GM11168 (cell line): ENCODE measurements around the gene LOXL4.

Experiments
- in situ Hi-C: fragments of 300-500 bp; cut with MboI; formaldehyde crosslinking; loops from one replicate; pipeline ENCODE4 v1.12.0; 2022; ENCODE audit warnings: low sequenced_read_pairs; ENCODE audit not compliant: unreplicated experiment

Gene LOXL4

DNA sequence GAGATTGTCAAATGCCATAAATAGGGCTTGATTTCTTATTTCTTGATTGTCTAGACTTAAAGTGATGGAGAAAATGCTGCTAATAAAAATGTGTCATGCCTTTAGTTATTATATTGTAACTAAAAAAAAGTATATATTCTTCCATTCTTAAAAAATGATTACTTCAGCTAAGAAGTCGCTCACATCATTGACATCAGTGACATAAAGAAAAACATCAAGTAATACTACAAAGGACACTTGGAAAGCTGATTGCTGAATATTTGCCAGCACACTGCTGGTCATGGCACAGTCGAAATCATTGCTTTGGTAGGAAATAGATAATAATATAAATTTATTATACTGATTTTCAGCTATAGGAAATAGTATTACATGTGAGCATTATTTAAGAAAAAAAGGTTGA lies 62.6 kb downstream of the LOXL4 start:
- in situ Hi-C loops: no loop called here

DNA sequence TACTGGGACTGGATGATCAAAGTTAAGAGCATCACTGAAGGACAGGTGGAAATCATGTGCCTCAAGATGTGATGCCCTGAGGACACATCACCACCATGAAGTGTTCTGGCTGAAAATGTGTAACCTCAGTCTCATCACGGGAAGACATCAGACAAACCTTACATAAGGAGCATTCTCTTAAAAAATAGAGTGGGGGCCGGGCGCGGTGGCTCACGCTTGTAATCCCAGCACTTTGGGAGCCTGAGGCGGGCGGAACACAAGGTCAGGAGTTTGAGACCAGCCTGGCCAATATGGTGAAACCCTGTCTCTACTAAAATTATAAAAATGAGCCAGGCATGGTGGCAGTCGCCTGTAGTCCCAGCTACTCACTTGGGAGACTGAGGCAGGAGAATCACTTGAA lies 65.6 kb downstream of the LOXL4 start:
- in situ Hi-C loops: no loop called here

DNA sequence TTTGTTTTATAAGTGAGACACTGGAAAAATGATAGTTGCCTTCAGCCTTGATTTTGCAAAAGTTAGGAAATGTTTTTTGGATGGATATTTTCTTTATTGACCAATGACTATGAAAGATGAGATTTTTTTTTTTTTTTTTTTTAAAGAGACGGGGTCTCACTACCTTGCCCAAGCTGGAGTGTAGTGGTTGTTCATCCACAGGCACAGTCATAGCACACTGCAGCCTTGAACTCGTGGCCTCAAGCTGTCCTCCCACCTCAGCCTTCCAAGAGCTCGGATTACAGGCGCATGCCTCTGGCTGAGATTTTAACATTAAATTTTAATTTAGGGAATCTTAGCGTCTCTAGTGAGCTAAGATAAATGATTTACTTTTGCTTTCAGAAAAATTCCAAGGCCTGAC lies 66.2 kb downstream of the LOXL4 start:
- in situ Hi-C loops: no loop called here
